SK-N-SH (cell line): ENCODE data around the gene ANK2. TPM values are rescaled to one million over a fixed set of nuclear protein-coding genes. Genes with fewer than 3 reads are reported as not detected.

Experiments
- CTCF ChIA-PET: fragments of 300-600, 350-600 bp; formaldehyde crosslinking; extraction: SDS; loops from one replicate; lab custom pipeline; 2021; lab: Yijun Ruan, JAX
- POLR2A ChIA-PET: fragments of 350-600 bp; sonication (Branson Sonifier 250); formaldehyde crosslinking; extraction: SDS; loops from one replicate; lab custom pipeline; 2020; ENCODE audit warnings: antibody characterized with exemption, inconsistent platforms; lab: Yijun Ruan, JAX
- DNase-seq: peaks from one replicate; pipeline ENCODE4 v3.0.0; 2012
- H2AFZ ChIP-seq: fragments of 200-600 bp; sonication (generic); 2 replicates; pipeline ENCODE4 v1.8.1; 2016; ENCODE audit warnings: antibody characterized with exemption, mild to moderate bottlenecking, low read depth
- H3F3A ChIP-seq: fragments of 200-600 bp; sonication (generic); replicated peaks from 2 replicates; pipeline ENCODE3; 2016; ENCODE audit warnings: antibody characterized with exemption, mild to moderate bottlenecking; ENCODE audit not compliant: insufficient read depth
- H3K27ac ChIP-seq, 2 experiments: fragments of 200-500 bp in 1 of 2; fragments of 200-600 bp in 1 of 2; sonication (Bioruptor generic) in 1 of 2; sonication (generic), shearing (Covaris generic) in 1 of 2; 2 replicates each; pipeline versions ENCODE4 v1.5.1 to v1.6.1; 2014 to 2016; ENCODE audit warnings: low read depth in 2 of 2, inconsistent platforms in 1 of 2, low read length in 1 of 2, mild to moderate bottlenecking in 1 of 2, mixed read lengths in 1 of 2
- H3K27me3 ChIP-seq: fragments of 200-600 bp; sonication (generic), shearing (Covaris generic); 2 replicates; pipeline ENCODE4 v1.6.1; 2016; ENCODE audit warnings: mixed run types; ENCODE audit not compliant: insufficient read depth
- H3K36me3 ChIP-seq, 2 experiments: fragments of 200-500 bp in 1 of 2; fragments of 200-600 bp in 1 of 2; sonication (Bioruptor generic) in 1 of 2; sonication (generic) in 1 of 2; replicated peaks in 1 of 2; 2 replicates each; pipeline versions ENCODE3 to v1.5.1; 2014 to 2016; ENCODE audit warnings: low read length in 1 of 2, mild to moderate bottlenecking in 1 of 2; ENCODE audit not compliant: insufficient read depth in 2 of 2, control insufficient read depth in 1 of 2
- H3K4me1 ChIP-seq, 2 experiments: fragments of 200-500 bp in 1 of 2; fragments of 200-600 bp in 1 of 2; sonication (Bioruptor generic) in 1 of 2; sonication (generic), shearing (Covaris generic) in 1 of 2; 2 replicates each; pipeline versions ENCODE4 v1.5.1 to v1.6.1; 2014 to 2016; ENCODE audit warnings: low read depth in 1 of 2, low read length in 1 of 2, mixed run types in 1 of 2; ENCODE audit not compliant: insufficient read depth in 2 of 2, control insufficient read depth in 1 of 2
- H3K4me2 ChIP-seq: fragments of 200-600 bp; sonication (generic), shearing (Covaris generic); 2 replicates; pipeline ENCODE4 v1.6.1; 2017; ENCODE audit warnings: mixed run types
- H3K4me3 ChIP-seq, 2 experiments: fragments of 200-500 bp in 1 of 2; fragments of 200-600 bp in 1 of 2; sonication (Bioruptor generic) in 1 of 2; sonication (generic), shearing (Covaris generic) in 1 of 2; 2 replicates each; pipeline versions ENCODE4 v1.5.1 to v1.8.1; 2014 to 2016; ENCODE audit warnings: low read depth in 2 of 2, inconsistent platforms in 1 of 2, low read length in 1 of 2, mild to moderate bottlenecking in 1 of 2, mixed read lengths in 1 of 2, moderate library complexity in 1 of 2
- H3K79me2 ChIP-seq: fragments of 200-600 bp; sonication (generic); 2 replicates; pipeline ENCODE4 v1.8.1; 2017; ENCODE audit warnings: mild to moderate bottlenecking; ENCODE audit not compliant: insufficient read depth
- H3K9ac ChIP-seq: fragments of 200-600 bp; sonication (generic); 2 replicates; pipeline ENCODE4 v1.6.1; 2017; ENCODE audit warnings: mixed run types
- H3K9me2 ChIP-seq: fragments of 200-600 bp; sonication (generic); 2 replicates; pipeline ENCODE4 v1.6.1; 2017; ENCODE audit warnings: mixed run types
- H3K9me3 ChIP-seq: fragments of 200-600 bp; sonication (generic); 2 replicates; pipeline ENCODE4 v1.6.1; 2017; ENCODE audit warnings: mixed run types, mild to moderate bottlenecking, moderate library complexity
- H4K20me1 ChIP-seq: fragments of 200-600 bp; sonication (generic); 2 replicates; pipeline ENCODE4 v1.6.1; 2017; ENCODE audit warnings: mild to moderate bottlenecking, mixed run types; ENCODE audit not compliant: insufficient read depth
- CHD2 ChIP-seq: fragments of 150-350 bp; IDR thresholded peaks from 2 replicates; pipeline ENCODE4 v1.6.1; 2018; ENCODE audit warnings: low read length; ENCODE audit not compliant: partially characterized antibody
- CTCF ChIP-seq: fragments of 200-600 bp; sonication (generic); IDR thresholded peaks from 2 replicates; pipeline ENCODE4 v1.6.1; 2017; ENCODE audit warnings: antibody characterized with exemption, mild to moderate bottlenecking, moderate library complexity
- EP300 ChIP-seq, 2 experiments: IDR thresholded peaks; 2 replicates each; pipeline versions ENCODE4 v1.4.0 to v1.6.1; 2012; ENCODE audit warnings: borderline replicate concordance in 1 of 2, low read depth in 1 of 2, low read length in 1 of 2
- EZH2phosphoT487 ChIP-seq: fragments of 200-600 bp; sonication (generic); IDR thresholded peaks from 2 replicates; pipeline ENCODE4 v1.6.1; 2017; ENCODE audit warnings: low read depth, mixed run types, mild to moderate bottlenecking, antibody characterized with exemption, moderate library complexity, borderline replicate concordance
- FOXJ3 ChIP-seq: sonication (generic); formaldehyde crosslinking; IDR thresholded peaks from 2 replicates; pipeline ENCODE4 v1.5.1; 2020; ENCODE audit warnings: mild to moderate bottlenecking, missing genetic modification reagents
- GATA2 ChIP-seq: sonication (generic); formaldehyde crosslinking; IDR thresholded peaks from 2 replicates; pipeline ENCODE4 v1.5.0; 2020; ENCODE audit warnings: mild to moderate bottlenecking, missing genetic modification reagents
- IRF3 ChIP-seq: fragments of 150-350 bp; IDR thresholded peaks from 2 replicates; pipeline ENCODE4 v1.6.1; 2016; ENCODE audit warnings: mild to moderate bottlenecking, low read depth, low read length
- JUND ChIP-seq: IDR thresholded peaks from 2 replicates; pipeline ENCODE4 v1.4.0; 2012
- MAX ChIP-seq: IDR thresholded peaks from 2 replicates; pipeline ENCODE4 v1.4.0; 2012; ENCODE audit warnings: low read depth
- MXI1 ChIP-seq: IDR thresholded peaks from 2 replicates; pipeline ENCODE4 v1.6.1; 2012; ENCODE audit warnings: mild to moderate bottlenecking, low read depth, low read length, improper control_type of control experiment
- NRF1 ChIP-seq: IDR thresholded peaks from 2 replicates; pipeline ENCODE4 v1.6.1; 2012; ENCODE audit warnings: low read depth, mild to moderate bottlenecking, low read length
- POLR2AphosphoS5 ChIP-seq: IDR thresholded peaks from 2 replicates; pipeline ENCODE4 v1.6.1; 2012; ENCODE audit warnings: low read depth, low read length
- RAD21 ChIP-seq: IDR thresholded peaks from 2 replicates; pipeline ENCODE4 v1.6.1; 2012; ENCODE audit warnings: mild to moderate bottlenecking, low read length
- RCOR1 ChIP-seq: fragments of 150-350 bp; IDR thresholded peaks from 2 replicates; pipeline ENCODE4 v1.6.1; 2017; ENCODE audit warnings: antibody characterized with exemption, low read length
- RFX5 ChIP-seq: IDR thresholded peaks from 2 replicates; pipeline ENCODE4 v1.6.1; 2012; ENCODE audit warnings: mild to moderate bottlenecking, improper control_type of control experiment, low read length
- SIN3A ChIP-seq: IDR thresholded peaks from 2 replicates; pipeline ENCODE4 v1.6.1; 2012; ENCODE audit warnings: low read depth, mild to moderate bottlenecking, low read length, moderate library complexity, borderline replicate concordance
- TAF1 ChIP-seq: IDR thresholded peaks from 2 replicates; pipeline ENCODE4 v1.6.1; 2012; ENCODE audit warnings: low read depth, mild to moderate bottlenecking, low read length, moderate library complexity, borderline replicate concordance
- TCF12 ChIP-seq: IDR thresholded peaks from 2 replicates; pipeline ENCODE4 v1.4.0; 2012
- USF2 ChIP-seq: fragments of 150-350 bp; IDR thresholded peaks from 2 replicates; pipeline ENCODE4 v1.6.1; 2017; ENCODE audit warnings: antibody characterized with exemption, low read length, low read depth, borderline replicate concordance
- YY1 ChIP-seq: IDR thresholded peaks from 2 replicates; pipeline ENCODE4 v1.4.0; 2012; ENCODE audit warnings: low read depth, mild to moderate bottlenecking
- WGBS: methylation state at CpG from one replicate; pipeline ENCODE4 v1.1.6; 2017; ENCODE audit warnings: low lambda C conversion rate; 5-methylcytosine and 5-hydroxymethylcytosine counted together
- polyA plus RNA-seq, 3 experiments: library from polyadenylated mRNA; depleted of rRNA; stranded (reverse); fragments of >200 nt; gene quantifications; 2 replicates each; pipeline ENCODE4 v1.2.3, GENCODE V29; 2012

The ANK2 gene
- polyA plus RNA-seq, 1 of the 3 experiments (the other 2 are of a cell fraction) = 0.69 TPM

GRCh38 chr4:113169368-113169767, 119.9 kb downstream of the ANK2 start:
- no peak overlapping the region for H3K9ac ChIP-seq
- no peaks in the 10 kb centered on the region for H4K20me1 ChIP-seq
- no peaks in the 10 kb centered on the region for H3K79me2 ChIP-seq
- ChIA-PET CTCF (no interaction called here), POLR2A (no interaction called here)
- no peaks in the 10 kb centered on the region for H3K9me2 ChIP-seq
- H2AFZ ChIP-seq = no peak overlapping the region
- H3K27me3 ChIP-seq = no peaks in the 10 kb centered on the region
- no peaks in the 10 kb centered on the region for H3K9me3 ChIP-seq
- H3F3A ChIP-seq = no peaks in the 10 kb centered on the region
- peaks cover 0 to 9% of the 10 kb centered on the region in 2 experiments; a peak in 2 of 4 replicates for H3K4me1 ChIP-seq
- H3K4me3 ChIP-seq = no peak overlapping the region
- H3K4me2 ChIP-seq = no peak overlapping the region
- WGBS = 70% methylated on average over 5 of the region's 5 CpGs
- TF ChIP-seq POLR2AphosphoS5 = no peak
- TF ChIP-seq SIN3A = no peak
- TF ChIP-seq FOXJ3 (CRISPR knock-in tag) = no peak
- no peak for TF ChIP-seq USF2
- TF ChIP-seq TAF1 = no peak
- TF ChIP-seq MAX = no peak
- no peak for TF ChIP-seq CTCF
- no peak overlapping the region for H3K27ac ChIP-seq
- no peak for DNase-seq
- no peaks in the 10 kb centered on the region for H3K36me3 ChIP-seq

GRCh38 chr4:113170115-113170804, 120.8 kb downstream of the ANK2 start:
- POLR2A ChIA-PET = no interaction called here
- CTCF ChIA-PET = no interaction called here
- TF ChIP-seq GATA2 (CRISPR knock-in tag) (peak; percentile 70), RCOR1 (no peak), YY1 (no peak), EP300 (IDR thresholded peaks at IDR 0.05; ENCODE audit: borderline replicate concordance in 1 of 2, low read depth in 1 of 2, low read length in 1 of 2) (no peak), USF2 (no peak), EZH2phosphoT487 (no peak), MAX (no peak), RFX5 (no peak), NRF1 (no peak), CHD2 (no peak), IRF3 (no peak), JUND (no peak), MXI1 (0 out of 2 replicates have a peak, but pooled peaks have one; percentile 7), RAD21 (no peak), TCF12 (no peak)
- 62% methylated on average over 5 of the region's 5 CpGs for WGBS
- Histone ChIP-seq H3K9me3 (no peaks in the 10 kb centered on the region), H3K27ac (no peak overlapping the region), H3F3A (no peaks in the 10 kb centered on the region), H3K27me3 (no peaks in the 10 kb centered on the region), H3K9ac (no peak overlapping the region), H3K36me3 (no peaks in the 10 kb centered on the region), H3K4me3 (no peak overlapping the region), H4K20me1 (no peaks in the 10 kb centered on the region), H3K4me1 (peaks cover 0 to 9% of the 10 kb centered on the region in 2 experiments; a peak in 2 of 4 replicates), H3K4me2 (no peak overlapping the region), H3K79me2 (no peaks in the 10 kb centered on the region), H2AFZ (no peak overlapping the region), H3K9me2 (no peaks in the 10 kb centered on the region)
- DNase-seq = peak; percentile 30
